HL-60 (cell line): ENCODE results near the gene MED26.

Source experiments
- REST ChIP-seq: IDR thresholded peaks from 2 replicates; pipeline ENCODE4 v1.6.1; 2012; ENCODE audit warnings: low read depth; ENCODE audit not compliant: insufficient replicate concordance
- TF ChIP-seq, protein P1 (sequence below): IDR thresholded peaks from one replicate; pipeline ENCODE4 v1.5.1; 2011; ENCODE audit warnings: low read length, control low read depth, inconsistent platforms; ENCODE audit not compliant: insufficient read depth

DNA sequence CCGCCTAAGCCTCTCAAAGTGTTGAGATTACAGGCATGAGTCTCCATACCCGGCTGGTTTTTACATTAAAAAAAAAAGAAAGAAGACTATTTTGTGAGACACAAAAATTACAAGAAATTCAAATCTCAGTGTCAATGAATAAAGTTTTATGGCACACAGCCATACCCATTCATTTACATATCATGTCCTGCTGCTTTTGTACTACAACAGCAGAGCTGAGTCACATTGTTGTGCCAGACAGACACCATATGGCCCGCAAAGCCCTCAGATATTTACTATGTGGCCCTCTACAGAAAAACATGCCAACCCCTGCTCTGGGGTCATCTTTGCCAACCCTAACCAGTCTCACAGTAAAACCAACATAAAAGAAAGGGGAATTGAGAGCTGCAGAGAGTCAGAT lies 26.6 kb upstream of the MED26 start:
- TF ChIP-seq, protein P1, sequence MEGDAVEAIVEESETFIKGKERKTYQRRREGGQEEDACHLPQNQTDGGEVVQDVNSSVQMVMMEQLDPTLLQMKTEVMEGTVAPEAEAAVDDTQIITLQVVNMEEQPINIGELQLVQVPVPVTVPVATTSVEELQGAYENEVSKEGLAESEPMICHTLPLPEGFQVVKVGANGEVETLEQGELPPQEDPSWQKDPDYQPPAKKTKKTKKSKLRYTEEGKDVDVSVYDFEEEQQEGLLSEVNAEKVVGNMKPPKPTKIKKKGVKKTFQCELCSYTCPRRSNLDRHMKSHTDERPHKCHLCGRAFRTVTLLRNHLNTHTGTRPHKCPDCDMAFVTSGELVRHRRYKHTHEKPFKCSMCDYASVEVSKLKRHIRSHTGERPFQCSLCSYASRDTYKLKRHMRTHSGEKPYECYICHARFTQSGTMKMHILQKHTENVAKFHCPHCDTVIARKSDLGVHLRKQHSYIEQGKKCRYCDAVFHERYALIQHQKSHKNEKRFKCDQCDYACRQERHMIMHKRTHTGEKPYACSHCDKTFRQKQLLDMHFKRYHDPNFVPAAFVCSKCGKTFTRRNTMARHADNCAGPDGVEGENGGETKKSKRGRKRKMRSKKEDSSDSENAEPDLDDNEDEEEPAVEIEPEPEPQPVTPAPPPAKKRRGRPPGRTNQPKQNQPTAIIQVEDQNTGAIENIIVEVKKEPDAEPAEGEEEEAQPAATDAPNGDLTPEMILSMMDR = no peak
- TF ChIP-seq REST = no peak
